C4-2B (cell line): ENCODE results near the gene TH.

Source experiments
- H3K27ac ChIP-seq: fragments of 450-650 bp; 2 replicates; pipeline ENCODE4 v1.5.1; 2017
- ZFX ChIP-seq: fragments of 450-650 bp; IDR thresholded peaks from 2 replicates; pipeline ENCODE4 v1.6.1; 2017
- TF ChIP-seq, protein P1 (sequence below): fragments of 450-650 bp; conservative IDR thresholded peaks from 2 replicates; pipeline ENCODE4 v1.5.1; 2017; ENCODE audit warnings: mild to moderate bottlenecking

Gene TH

DNA sequence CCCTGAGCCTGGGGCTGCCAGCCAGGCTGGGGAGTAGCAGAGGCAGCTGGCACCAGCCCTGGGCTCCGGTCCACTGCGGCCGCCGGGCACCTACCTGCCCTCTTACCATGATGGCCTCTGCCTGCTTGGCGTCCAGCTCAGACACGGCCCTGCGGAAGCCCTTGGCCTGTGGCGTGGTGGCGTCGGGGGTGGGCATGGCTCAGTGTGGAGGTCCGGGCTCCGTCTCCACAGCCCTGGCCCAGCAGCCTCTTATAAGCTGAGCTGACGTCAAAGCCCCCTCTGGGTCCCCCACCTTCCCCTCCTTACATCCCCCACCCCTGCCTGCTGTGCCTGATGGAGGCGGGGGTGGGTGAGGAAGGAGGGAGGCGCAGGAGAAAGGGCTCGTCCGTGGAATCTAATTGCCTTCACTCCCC, at the start of gene TH:
TSS of gene TH (minus strand) at position 225 of the 413 bp plus-strand sequence. CDS start at position 196, 29 bp downstream.
- TF ChIP-seq, protein P1, sequence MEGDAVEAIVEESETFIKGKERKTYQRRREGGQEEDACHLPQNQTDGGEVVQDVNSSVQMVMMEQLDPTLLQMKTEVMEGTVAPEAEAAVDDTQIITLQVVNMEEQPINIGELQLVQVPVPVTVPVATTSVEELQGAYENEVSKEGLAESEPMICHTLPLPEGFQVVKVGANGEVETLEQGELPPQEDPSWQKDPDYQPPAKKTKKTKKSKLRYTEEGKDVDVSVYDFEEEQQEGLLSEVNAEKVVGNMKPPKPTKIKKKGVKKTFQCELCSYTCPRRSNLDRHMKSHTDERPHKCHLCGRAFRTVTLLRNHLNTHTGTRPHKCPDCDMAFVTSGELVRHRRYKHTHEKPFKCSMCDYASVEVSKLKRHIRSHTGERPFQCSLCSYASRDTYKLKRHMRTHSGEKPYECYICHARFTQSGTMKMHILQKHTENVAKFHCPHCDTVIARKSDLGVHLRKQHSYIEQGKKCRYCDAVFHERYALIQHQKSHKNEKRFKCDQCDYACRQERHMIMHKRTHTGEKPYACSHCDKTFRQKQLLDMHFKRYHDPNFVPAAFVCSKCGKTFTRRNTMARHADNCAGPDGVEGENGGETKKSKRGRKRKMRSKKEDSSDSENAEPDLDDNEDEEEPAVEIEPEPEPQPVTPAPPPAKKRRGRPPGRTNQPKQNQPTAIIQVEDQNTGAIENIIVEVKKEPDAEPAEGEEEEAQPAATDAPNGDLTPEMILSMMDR, result no peak
- no peak for TF ChIP-seq ZFX
- no peak within 1 kb of the TSS for H3K27ac ChIP-seq

- TF ChIP-seq ZFX, result no peak
- TF ChIP-seq, protein P1, result no peak
- H3K27ac ChIP-seq, result no peak overlapping the region
Measured at GRCh38 chr11:2221024-2221423, 49.4 kb upstream of the TH start.

DNA sequence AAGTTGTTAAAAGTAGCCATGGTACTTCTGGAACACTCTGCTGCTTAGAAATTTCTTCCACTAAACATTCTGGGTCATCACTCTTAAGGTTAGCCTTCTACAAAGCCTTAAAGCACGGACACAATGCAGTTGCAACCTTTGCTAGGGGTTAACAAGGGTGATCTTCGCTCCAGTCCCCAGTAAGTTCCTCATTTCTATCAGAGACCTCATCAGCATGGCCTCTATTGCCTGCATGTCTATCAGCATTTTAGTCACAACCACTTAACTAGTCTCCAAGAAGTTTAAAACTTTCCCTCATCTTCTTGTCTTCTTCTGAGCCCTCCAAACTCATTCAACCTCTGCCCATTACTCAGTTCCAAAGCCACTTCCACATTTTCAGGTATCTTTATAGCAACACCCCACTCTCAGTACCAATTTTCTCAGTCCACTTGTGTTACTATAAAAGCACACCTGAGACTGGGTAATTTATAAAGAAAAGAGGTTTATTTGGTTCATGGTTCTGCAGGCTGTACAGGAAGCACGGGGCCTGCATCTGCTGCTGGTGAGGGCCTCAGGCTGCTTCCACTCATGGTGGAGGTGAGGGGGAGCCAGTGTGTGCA, 48.7 kb upstream of the TH start:
- TF ChIP-seq, protein P1, result no peak
- no peak for TF ChIP-seq ZFX
- no peak overlapping the region for H3K27ac ChIP-seq

DNA sequence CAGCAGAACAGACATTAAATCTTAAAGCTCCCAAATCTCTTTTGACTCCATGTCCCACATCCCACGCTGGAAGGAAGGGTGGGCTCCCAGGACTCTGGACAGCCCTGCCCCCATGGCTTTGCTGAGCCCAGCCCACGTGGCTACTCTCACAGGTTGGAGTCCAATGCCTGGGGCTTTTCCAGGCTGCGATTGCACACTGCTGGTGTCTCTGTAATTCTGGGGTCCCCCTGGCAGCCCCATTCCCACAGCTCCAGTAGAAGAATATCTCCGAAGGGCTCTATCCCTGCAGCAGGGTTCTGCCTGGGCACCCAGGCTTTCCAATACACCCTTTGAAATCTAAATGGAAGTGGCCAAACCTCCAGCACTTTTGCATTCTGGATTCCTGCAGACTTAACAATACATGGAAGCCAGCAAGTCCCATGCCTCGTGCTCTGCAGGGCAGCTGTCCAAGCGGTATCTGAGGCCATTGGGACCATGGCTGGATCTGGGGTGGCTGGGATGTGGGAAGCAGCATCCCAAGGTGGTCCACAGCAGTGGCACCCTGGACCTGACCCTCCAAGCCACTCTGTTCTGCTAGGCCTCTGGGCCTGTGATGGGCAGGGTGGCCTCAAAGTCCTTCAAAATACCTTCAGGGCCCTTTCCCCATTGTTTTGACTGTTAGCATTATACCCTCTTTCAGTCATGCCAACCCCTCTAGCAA, 47.9 kb upstream of the TH start:
- TF ChIP-seq, protein P1, result no peak
- no peak for TF ChIP-seq ZFX
- H3K27ac ChIP-seq, result no peak overlapping the region

- TF ChIP-seq ZFX, result no peak
- TF ChIP-seq, protein P1, result no peak
- H3K27ac ChIP-seq, result no peak overlapping the region
Measured at GRCh38 chr11:2218031-2218633, 46.5 kb upstream of the TH start.

DNA sequence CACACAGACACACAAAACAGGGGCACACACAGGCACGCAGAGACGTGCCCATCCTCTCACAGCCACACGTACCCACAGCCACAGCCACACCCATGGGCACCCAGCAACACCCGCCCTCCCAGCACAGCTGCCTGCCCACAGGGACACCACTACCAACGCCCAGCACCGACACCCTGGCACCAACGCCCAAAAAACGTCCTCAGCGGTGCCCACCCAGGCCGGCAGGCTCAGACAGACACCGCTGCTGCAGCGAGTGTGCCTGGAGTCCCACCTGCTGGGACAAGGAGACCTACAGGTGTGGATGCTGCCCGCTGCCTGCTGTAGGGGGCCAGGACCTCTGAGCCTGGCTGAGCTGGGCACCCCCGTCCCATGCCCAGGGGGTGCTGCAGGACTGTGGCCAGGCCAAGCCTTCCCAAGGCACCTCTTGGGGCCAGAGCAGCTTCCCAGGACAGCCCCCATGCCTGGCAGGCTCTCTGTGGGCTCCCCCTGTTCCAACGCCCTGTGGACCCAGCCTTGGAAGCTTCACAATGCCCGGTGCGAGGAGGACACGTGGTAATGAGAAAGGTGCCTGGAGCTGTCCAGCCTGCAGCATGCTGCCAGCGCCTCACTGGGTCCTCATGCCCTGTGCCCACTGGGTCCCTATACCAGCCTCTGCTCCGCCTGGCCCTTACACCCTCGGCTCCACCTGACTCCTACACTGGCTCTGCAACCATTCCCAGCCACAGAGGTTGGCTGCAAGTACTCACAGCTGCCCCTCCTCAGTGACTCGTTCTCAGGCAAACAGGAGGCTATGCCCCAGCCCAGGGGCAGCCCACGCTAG, 45.8 kb upstream of the TH start:
- no peak overlapping the region for H3K27ac ChIP-seq
- no peak for TF ChIP-seq ZFX
- TF ChIP-seq, protein P1, result no peak
